CD4-positive, alpha-beta T cell treated with Interleukin-2 at 100 ng/mL for 4 hours (primary cell): ENCODE measurements around the gene PTPRN2.

Experiments used
- DNase-seq: peaks from one replicate; pipeline ENCODE4 v3.0.0-alpha.2; 2020; ENCODE audit warnings: low spot score

PTPRN2 gene

DNA sequence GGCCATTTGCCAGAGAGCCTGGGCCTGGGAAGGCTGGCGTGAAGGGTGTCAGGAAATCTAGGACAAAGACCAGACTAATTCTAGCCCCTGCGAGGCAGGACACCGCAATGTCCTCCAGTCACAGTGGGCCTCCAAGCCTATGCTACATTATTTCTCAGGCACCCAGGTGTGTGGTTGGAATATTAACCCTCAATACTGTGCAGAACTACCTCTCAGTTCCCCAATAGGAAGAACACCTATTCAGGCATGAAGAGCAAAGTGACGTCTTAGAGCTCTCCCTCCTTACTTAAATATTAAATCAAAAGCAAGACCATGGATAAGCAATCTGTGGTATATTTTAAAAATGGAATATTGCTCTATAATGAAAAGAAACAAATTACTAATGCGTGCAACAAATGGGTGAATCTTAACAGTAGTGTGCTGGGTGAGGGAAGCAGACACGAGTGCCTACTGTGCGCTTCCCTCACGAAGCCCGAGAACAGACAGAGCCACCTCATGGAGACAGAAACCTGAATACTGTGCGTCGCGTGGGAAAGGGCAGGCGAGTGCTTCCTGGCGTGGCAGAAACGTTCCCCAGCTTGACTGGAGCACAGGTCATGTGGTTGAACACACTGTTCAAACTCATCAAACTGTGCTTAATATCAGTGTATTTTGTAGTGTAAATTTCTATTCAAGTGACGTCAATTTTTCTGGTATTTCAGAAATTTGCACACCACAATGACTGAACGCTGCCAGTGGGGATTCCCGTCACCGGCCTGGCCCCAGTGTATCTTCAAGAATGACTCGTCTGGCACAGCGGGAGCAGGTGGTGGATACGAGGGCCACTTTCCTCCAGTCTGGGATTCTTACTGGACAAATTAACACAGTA is 15.5 kb upstream of the PTPRN2 start:
- no peak for DNase-seq

- no peak for DNase-seq
These were observed 14.4 kb upstream of the PTPRN2 start for GRCh38 chr7:158602041-158602440.

- DNase-seq = no peak
These were observed 13.5 kb upstream of the PTPRN2 start for GRCh38 chr7:158601090-158601489.

- no peak for DNase-seq
These were observed 9.1 kb upstream of the PTPRN2 start for GRCh38 chr7:158596745-158597144.

- no peak for DNase-seq
These were observed 8.7 kb upstream of the PTPRN2 start for GRCh38 chr7:158596309-158596708.

GRCh38 chr7:158595068-158595467 is 7.4 kb upstream of the PTPRN2 start:
- no peak for DNase-seq

DNA sequence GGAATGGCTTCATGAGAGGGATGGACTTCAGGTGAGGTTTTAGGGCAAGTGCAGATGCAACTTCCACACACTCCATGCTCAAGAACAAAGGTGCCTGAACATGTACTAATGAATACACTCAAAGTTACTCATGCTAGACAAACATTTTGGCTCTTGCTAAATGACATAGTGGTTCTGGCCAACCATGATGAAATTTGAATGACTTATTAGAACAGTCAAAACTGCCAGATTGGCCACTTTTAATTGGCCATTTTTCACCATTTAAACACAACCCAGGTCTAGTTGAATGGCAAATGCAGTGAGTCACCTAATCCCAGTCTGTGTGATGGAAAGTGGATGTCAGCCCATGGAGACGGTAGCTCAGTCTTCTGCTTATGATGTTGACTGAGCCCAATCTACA is 4.9 kb upstream of the PTPRN2 start:
- DNase-seq = no peak

GRCh38 chr7:158591944-158592343 is 4.3 kb upstream of the PTPRN2 start:
- no peak for DNase-seq

GRCh38 chr7:158590181-158590530 is 2.5 kb upstream of the PTPRN2 start:
- DNase-seq = no peak

GRCh38 chr7:158589653-158590052 is 2.0 kb upstream of the PTPRN2 start:
- DNase-seq = no peak

- DNase-seq = no peak
These were observed 1.3 kb upstream of the PTPRN2 start for GRCh38 chr7:158588878-158589442.

GRCh38 chr7:158588085-158588877 is 658 bp upstream of the PTPRN2 start:
- DNase-seq = no peak

DNA sequence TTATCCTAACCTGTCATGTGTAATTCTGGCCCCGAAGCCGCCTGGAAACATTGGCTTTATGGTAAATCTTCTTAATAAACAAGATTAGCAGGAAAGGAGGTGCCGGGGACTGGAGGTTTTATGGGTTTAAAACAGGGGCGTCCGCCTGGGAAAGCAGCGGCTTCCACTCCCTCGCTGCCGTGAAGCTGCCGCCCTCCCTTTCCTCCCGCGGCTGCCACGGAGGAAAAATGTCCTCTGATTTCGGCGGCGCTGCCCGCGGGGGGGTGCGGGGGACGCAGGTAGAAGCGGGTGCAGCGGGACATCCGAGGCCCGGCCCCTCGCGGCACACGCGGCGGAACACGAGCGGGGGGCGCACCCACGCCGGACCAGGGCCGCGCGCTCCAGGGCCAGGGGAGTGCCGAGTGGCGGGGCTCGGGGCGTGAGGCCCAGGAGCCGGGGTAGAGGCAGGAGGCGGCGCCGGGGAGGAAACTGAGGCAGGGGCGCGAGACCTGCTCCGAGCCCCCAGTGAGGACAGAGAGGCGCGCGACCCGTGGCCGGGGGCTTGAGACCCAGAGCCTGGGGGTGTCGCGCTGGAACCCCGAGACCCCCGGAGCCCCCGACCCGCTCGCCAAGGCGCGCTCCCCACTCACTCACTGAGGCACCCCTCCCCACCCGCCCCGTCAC is 993 bp downstream of the PTPRN2 start:
- no peak for DNase-seq

GRCh38 chr7:158585721-158586498 is 1.7 kb downstream of the PTPRN2 start:
- DNase-seq = no peak

DNA sequence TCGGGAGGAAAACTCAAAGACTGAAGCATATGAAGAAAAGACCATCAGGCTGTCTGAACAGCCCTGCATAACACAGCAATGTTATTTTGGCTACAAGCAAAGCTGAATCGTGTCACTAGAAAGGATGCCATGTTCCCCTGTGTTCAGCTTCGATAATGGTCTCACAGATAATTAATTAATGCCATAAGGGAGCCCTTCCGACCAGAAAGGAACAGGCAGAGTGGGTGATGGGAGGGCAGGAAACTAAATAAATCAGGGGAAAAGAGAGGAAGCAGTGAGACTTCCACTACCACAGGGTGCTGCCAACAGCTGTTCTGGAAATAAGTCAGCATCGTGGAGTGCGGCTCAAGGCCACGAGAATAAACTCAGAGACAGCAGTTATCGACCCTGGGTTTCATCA is 3.2 kb downstream of the PTPRN2 start:
- DNase-seq = no peak

DNA sequence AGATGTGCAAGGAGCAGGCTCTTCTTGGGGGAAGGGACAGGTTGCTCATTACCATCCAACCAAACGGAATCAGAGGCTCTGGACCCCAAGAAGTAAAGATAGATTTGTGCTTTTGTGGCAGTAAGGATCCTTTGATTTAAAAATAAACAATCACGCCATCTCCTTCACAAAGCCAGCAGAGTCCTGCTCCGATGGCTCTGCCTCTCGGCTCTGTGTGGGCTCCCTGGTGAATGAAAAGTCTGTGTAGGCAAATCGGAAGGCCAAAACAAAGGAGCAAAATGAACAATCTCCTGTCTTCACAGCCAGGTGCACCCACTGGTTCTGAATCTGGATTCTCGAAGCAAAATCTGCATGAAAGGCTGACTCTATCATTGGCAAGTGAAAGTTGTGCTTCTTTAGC is 3.8 kb downstream of the PTPRN2 start:
- no peak for DNase-seq

- no peak for DNase-seq
These were observed 4.5 kb downstream of the PTPRN2 start for GRCh38 chr7:158583143-158583542.

- no peak for DNase-seq
These were observed 5.5 kb downstream of the PTPRN2 start for GRCh38 chr7:158582089-158582456.

- DNase-seq = no peak
These were observed 6.1 kb downstream of the PTPRN2 start for GRCh38 chr7:158581440-158582088.

GRCh38 chr7:158579662-158580646 is 7.7 kb downstream of the PTPRN2 start:
- no peak for DNase-seq
